ENCODE results near the gene MCC.
A peak's percentile ranks its signal among the peaks of the same experiment; 100 is the strongest.

MCC gene

GRCh38 chr5:113217619-113218184 lies 270.6 kb downstream of the MCC start:
- no peak for DNase-seq

- no peak for DNase-seq
These were observed 271.7 kb downstream of the MCC start for GRCh38 chr5:113216545-113216944.

GRCh38 chr5:113215401-113216060 lies 272.7 kb downstream of the MCC start:
- DNase-seq, result no peak

GRCh38 chr5:113214606-113215323 lies 273.5 kb downstream of the MCC start:
- DNase-seq, result no peak

- no peak for DNase-seq
These were observed 274.5 kb downstream of the MCC start for GRCh38 chr5:113213551-113214425.

- peak; percentile 60 for DNase-seq
These were observed 275.9 kb downstream of the MCC start for GRCh38 chr5:113212244-113212920.

- DNase-seq, result no peak
These were observed 278.8 kb downstream of the MCC start for GRCh38 chr5:113209498-113209897.

GRCh38 chr5:113205807-113206206 lies 282.4 kb downstream of the MCC start:
- no peak for DNase-seq

- no peak for DNase-seq
These were observed 282.9 kb downstream of the MCC start for GRCh38 chr5:113205323-113205722.

GRCh38 chr5:113204525-113205161 lies 283.6 kb downstream of the MCC start:
- DNase-seq, result no peak

GRCh38 chr5:113203916-113204315 lies 284.3 kb downstream of the MCC start:
- no peak for DNase-seq

- DNase-seq, result no peak
These were observed 285.2 kb downstream of the MCC start for GRCh38 chr5:113202746-113203716.

GRCh38 chr5:113202287-113202686 lies 286.0 kb downstream of the MCC start:
- DNase-seq, result no peak

- no peak for DNase-seq
These were observed 286.5 kb downstream of the MCC start for GRCh38 chr5:113201715-113202114.

- no peak for DNase-seq
These were observed 288.9 kb downstream of the MCC start for GRCh38 chr5:113199122-113199905.

GRCh38 chr5:113197456-113198200 lies 290.6 kb downstream of the MCC start:
- no peak for DNase-seq

GRCh38 chr5:113195771-113196170 lies 292.5 kb downstream of the MCC start:
- DNase-seq, result no peak

- no peak for DNase-seq
These were observed 293.0 kb downstream of the MCC start for GRCh38 chr5:113195251-113195650.

- no peak for DNase-seq
These were observed 293.7 kb downstream of the MCC start for GRCh38 chr5:113194591-113194990.
